T-helper 9 cell (primary cell): ENCODE results near the gene GNG12.

Experiments used
- DNase-seq: peaks from one replicate; pipeline ENCODE4 v3.0.0-alpha.2; 2020

The GNG12 gene

DNA sequence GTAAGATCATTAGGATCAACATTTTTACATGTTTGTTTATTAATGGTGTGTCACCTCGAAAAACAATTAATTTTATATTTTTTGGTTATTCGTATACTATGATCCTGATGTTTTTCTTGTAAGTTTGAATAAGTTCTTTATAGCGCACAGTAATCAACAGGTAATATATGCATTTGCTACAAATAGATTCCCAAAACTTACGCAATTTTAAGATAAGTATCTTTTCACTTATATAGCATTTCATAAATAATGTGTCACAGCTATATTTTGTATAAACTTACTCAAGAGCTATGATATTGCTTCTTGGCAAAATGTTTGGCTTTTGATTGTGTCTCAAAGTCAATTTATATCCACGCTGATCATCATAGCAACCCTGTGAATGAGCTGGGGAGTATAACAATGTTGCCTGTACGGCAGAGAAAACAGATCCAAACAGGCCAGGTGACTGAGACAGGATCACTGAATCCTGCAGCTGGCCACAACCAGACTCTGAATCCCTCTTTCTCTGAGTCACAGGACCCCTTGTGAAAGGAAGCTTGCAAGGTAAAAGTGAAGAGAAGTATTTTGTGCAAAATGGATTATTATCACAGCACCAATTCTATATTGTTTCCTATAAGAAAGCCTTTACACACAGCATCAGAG lies 48.6 kb downstream of the GNG12 start:
- no peak for DNase-seq

DNA sequence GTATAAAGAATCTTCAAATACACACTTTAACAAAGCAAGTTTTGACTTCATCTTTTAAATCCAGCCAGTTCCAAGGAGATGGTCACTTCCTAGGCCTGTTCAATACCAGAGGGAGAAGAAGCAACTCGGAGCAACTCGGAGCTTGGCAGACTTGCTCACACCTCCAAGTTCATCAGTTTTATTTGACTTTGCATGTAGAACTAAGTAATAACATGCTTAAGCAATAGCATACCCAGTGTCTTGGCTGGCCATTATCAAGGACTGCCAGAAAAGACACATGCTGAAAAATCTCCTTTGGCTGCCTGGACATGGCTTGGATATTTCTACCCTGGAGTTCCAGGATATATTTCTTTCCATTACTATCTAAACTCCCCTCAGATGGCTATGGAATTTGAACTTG lies 52.6 kb downstream of the GNG12 start:
- no peak for DNase-seq

GRCh38 chr1:67777440-67777839 lies 55.8 kb downstream of the GNG12 start:
- DNase-seq: no peak

DNA sequence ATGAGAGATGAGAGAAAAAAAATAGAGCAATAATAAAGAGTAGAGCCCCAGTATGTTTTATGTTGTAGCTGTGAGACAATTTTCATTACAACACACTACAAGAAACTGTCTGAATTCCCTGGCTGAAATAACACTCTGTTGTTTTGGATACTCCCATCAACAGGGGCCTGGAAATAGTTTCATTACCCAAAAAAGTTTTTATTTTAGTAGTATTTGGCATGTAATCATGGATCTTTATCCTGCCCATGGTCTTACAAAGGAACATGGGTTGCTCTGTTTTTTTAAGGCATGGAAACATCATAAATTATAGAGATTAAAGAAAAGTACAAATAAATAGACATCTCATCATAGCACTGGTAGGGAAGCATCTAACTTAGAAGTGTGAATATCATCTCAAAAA lies 56.3 kb downstream of the GNG12 start:
- DNase-seq: no peak

DNA sequence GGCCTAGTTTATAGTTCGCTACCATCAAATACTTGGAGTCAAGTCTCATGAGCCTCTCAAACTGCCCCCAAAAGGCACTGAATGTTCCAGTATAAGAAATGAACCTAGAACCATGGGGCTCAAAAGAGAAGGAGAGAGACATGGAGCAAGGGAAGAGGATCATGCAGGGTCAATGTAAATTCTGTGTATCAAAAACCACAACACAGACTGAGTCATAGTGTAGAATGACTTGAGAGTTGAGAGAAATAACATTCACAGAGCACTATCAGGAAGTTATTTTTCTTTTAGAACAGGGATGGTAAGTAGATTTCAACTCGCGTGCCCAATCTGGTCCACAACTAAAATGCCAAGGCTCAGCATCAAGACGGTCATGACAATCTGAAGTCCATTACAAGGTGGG lies 59.8 kb downstream of the GNG12 start:
- DNase-seq: no peak

GRCh38 chr1:67771749-67772148 lies 61.5 kb downstream of the GNG12 start:
- DNase-seq: no peak

- DNase-seq: no peak
Measured at GRCh38 chr1:67771152-67771551, 62.1 kb downstream of the GNG12 start.

GRCh38 chr1:67769633-67770256 lies 63.5 kb downstream of the GNG12 start:
- no peak for DNase-seq

- no peak for DNase-seq
Measured at GRCh38 chr1:67768480-67768879, 64.8 kb downstream of the GNG12 start.

- DNase-seq: no peak
Measured at GRCh38 chr1:67767103-67767782, 66.0 kb downstream of the GNG12 start.

DNA sequence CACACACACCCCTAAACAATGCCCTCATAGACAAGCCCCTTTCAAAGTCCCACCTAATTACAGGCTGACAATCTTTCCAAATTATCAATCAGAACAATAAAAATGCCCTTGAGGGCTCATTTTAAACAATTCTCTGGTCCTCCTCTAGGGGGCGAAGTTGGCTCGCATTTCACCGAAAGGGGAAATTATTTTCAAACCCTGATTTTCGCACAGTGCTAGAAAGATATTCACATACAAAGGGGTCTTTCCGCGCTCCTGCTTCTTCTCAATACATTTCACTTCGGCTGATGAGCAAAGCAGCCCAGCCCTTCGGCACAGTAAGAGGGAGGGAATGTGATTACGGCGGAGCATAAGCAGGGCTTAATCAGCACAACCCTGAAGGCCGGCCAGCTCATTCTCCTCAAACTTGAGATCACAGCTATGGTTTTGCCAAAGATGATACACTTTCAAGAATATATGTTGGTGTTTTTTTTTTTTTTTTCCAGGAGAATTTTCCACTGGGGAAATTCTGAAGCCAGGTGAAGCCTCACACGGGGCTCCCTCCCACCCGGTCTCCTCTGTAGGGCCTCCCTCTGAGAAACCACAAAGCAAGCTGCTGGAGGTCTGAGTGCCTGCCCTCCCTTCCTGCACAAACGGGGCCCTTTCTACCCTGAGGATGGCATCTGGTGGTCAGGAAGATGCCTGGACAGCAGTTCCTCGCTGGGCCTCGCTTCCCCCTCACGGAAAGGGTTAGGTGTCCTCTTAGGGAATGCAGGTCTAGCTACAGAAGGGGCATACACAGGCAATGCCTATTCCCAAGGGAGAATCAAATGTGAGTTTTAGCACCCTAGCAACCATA lies 66.9 kb downstream of the GNG12 start:
- peak; percentile 8 for DNase-seq

- no peak for DNase-seq
Measured at GRCh38 chr1:67764633-67765032, 68.6 kb downstream of the GNG12 start.

- no peak for DNase-seq
Measured at GRCh38 chr1:67761730-67762129, 71.5 kb downstream of the GNG12 start.

- DNase-seq: no peak
Measured at GRCh38 chr1:67761091-67761490, 72.2 kb downstream of the GNG12 start.

GRCh38 chr1:67760030-67760821 lies 73.0 kb downstream of the GNG12 start:
- DNase-seq: peak; percentile 54

DNA sequence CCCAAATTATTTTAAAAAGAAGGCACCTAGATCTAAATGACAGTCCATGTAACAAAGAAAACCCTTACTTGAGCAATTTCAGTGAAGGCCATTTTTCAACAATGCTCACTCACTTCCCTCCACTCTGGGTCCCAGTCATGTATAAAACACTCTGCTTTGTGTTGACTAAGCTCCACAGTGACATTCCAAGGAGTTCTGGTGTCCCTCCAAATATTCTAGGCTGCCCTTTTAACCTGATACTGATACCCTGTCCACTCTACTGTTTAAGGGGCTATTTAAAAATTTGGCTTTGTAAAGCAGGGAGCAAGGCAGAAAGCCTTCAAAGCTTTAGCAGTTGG lies 73.6 kb downstream of the GNG12 start:
- no peak for DNase-seq

DNA sequence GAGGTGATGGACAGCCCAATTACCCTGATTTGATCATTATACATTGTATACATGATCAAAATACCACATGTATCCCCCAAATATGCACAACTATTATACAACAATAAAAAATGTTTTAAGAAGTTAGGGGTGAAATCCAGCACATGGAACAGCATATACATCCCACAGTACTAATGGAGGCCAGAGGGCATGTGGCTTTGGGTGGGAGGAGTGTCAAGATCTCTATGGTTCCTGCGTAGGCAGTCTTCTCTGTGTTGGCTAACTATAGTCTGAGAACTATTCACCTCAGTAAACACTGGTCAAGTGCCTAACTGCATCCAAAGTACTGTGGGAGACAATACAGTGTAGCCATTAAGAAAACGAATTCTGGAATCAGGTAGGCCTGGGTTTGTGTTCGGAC lies 74.2 kb downstream of the GNG12 start:
- no peak for DNase-seq

GRCh38 chr1:67755619-67756018 lies 77.6 kb downstream of the GNG12 start:
- DNase-seq: no peak

- no peak for DNase-seq
Measured at GRCh38 chr1:67755160-67755559, 78.1 kb downstream of the GNG12 start.

GRCh38 chr1:67754526-67754920 lies 78.7 kb downstream of the GNG12 start:
- no peak for DNase-seq

GRCh38 chr1:67753776-67754525 lies 79.3 kb downstream of the GNG12 start:
- no peak for DNase-seq

DNA sequence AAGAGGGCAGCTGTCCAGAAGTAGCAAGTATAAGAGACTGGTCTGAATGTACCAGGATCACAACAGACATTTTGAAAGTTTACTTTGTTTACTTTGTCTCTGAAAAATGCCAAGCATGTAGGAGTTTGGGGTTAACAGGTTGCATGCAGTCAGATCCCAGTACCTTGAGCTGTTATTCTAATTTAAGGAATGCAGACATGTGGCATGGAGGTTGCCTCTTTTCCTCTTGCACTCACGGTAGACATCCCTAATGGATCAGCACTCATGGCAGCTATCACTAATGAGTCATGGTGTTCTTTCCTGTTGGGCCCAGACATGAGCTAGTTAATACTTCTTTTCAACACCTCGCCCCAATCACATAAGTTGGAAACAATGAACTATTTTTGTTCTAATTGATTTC lies 81.0 kb downstream of the GNG12 start:
- no peak for DNase-seq
